Testis (tissue), 3 donors: ENCODE data around the gene NR4A1. TPM values are rescaled to one million over a fixed set of nuclear protein-coding genes. Genes with fewer than 3 reads are reported as not detected.

Experiments
- DNase-seq: peaks from one replicate; pipeline ENCODE4 v3.0.0-alpha.2; 2019
- H3K27ac ChIP-seq, 2 donors: fragments of 200-600 bp; sonication (generic); one replicate each; pipeline ENCODE4 v1.5.1; 2019
- H3K27me3 ChIP-seq: fragments of 200-600 bp; sonication (generic); one replicate; pipeline ENCODE4 v1.5.1; 2019
- H3K36me3 ChIP-seq: fragments of 200-600 bp; sonication (generic); one replicate; pipeline ENCODE4 v1.5.1; 2017; ENCODE audit warnings: low read depth; ENCODE audit errors: missing control alignments
- H3K4me1 ChIP-seq: fragments of 200-600 bp; sonication (generic); one replicate; pipeline ENCODE4 v1.5.1; 2019
- H3K4me3 ChIP-seq, 2 donors: fragments of 200-600 bp; sonication (generic); one replicate each; pipeline ENCODE4 v1.5.1; 2017 to 2019
- H3K9me3 ChIP-seq: fragments of 200-600 bp; sonication (generic); one replicate; pipeline ENCODE4 v1.5.1; 2017
- CTCF ChIP-seq, 3 experiments: fragments of 450-650 bp in 2 of 3; fragments of 200-600 bp in 1 of 3; sonication (generic) in 1 of 3; IDR thresholded peaks; one replicate each; pipeline ENCODE4 v1.5.1; 2016 to 2019; ENCODE audit warnings: antibody characterized with exemption in 3 of 3, mild to moderate bottlenecking in 2 of 3, moderate library complexity in 1 of 3
- POLR2A ChIP-seq: fragments of 450-650 bp; IDR thresholded peaks from one replicate; pipeline ENCODE4 v1.6.1; 2017; ENCODE audit warnings: antibody characterized with exemption, mild to moderate bottlenecking, moderate library complexity
- WGBS, 2 donors: methylation state at CpG; one replicate each; pipeline ENCODE4 v1.1.5; 2018; 5-methylcytosine and 5-hydroxymethylcytosine counted together
- intact Hi-C: fragments of 100-400 bp; cut with DNase I; formaldehyde crosslinking; loops from one replicate; pipeline ENCODE4 v1.15.1; 2023; ENCODE audit warnings: low total_unique reads
- polyA plus RNA-seq: library from polyadenylated mRNA; stranded (reverse); fragments of 350-450 nt; fragmentation: Illumina TruSeq; extraction: RNeasy Lipid Tissue Mini Kit (QIAGEN cat#74804); gene quantifications from one replicate; pipeline ENCODE4 v1.2.3, GENCODE V29; 2014; ENCODE audit warnings: low read depth, low replicate concordance; ENCODE audit not compliant: insufficient read depth
- total RNA-seq, 2 donors: library from RNA; depleted of rRNA; stranded (reverse); fragments of >200 nt; gene quantifications; one replicate each; pipeline ENCODE4 v1.2.3, GENCODE V29; 2016

The NR4A1 gene
- total and polyA plus RNA-seq, 3 donors from 2014 or later: 41.5 to 88.5 (median 55.1) TPM

GRCh38 chr12:52059582-52060497, 8.6 kb downstream of the NR4A1 start:
- no peaks in the 10 kb centered on the region for H3K36me3 ChIP-seq
- no peak overlapping the region for H3K4me3 ChIP-seq
- TF ChIP-seq POLR2A: no peak
- no peak for TF ChIP-seq CTCF (IDR thresholded peaks at IDR 0.05)
- WGBS, 2 donors: 88 to 91% methylated on average over 9 to 12 of the region's 12 CpGs
- peaks cover 45% of the 10 kb centered on the region for H3K4me1 ChIP-seq
- H3K27me3 ChIP-seq: no peaks in the 10 kb centered on the region
- no peak for DNase-seq
- no peaks in the 10 kb centered on the region for H3K9me3 ChIP-seq
- no peak overlapping the region for H3K27ac ChIP-seq
- intact Hi-C loops: no loop called here

DNA sequence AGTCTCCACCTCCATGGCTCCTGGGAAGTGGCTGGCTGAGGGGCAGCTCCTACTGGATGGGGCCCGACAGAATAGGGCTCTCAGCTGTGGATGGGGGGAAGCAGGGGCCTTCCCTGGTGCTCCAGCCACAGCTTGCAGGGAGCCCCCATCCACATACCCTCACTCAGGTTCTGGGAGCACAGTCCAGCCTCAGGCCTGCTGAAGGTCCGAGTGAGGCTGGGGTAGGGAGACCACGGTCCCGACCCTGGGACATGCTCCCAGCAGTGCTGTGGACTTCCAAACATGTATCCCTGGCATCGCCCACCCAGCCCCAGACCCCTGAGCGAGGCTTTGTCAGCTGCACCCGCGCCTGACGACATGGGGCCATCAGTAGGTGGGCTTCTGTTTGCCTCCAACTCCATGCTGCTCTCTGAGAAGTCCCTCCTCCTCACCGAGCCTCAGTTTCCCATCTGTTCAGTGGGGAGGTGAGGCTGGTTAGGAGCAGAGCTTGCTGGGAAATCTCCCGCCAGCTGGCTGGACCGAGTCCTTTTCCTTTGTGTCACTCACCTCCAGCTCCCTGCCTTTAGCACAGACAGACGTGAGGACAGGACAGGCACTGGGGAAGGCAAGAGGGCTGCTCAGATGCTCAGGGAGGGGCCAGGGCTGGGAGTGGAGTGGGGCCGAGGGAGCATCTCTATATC, 9.4 kb downstream of the NR4A1 start:
- intact Hi-C loops: no loop called here
- no peaks in the 10 kb centered on the region for H3K27me3 ChIP-seq
- DNase-seq: no peak
- no peak overlapping the region for H3K27ac ChIP-seq
- no peak overlapping the region for H3K4me3 ChIP-seq
- TF ChIP-seq POLR2A (no peak), CTCF (IDR thresholded peaks at IDR 0.05) (no peak)
- H3K9me3 ChIP-seq: no peaks in the 10 kb centered on the region
- no peaks in the 10 kb centered on the region for H3K36me3 ChIP-seq
- 85 to 86% methylated on average over 12 to 14 of the region's 14 CpGs for WGBS, 2 donors
- peaks cover 43% of the 10 kb centered on the region for H3K4me1 ChIP-seq

DNA sequence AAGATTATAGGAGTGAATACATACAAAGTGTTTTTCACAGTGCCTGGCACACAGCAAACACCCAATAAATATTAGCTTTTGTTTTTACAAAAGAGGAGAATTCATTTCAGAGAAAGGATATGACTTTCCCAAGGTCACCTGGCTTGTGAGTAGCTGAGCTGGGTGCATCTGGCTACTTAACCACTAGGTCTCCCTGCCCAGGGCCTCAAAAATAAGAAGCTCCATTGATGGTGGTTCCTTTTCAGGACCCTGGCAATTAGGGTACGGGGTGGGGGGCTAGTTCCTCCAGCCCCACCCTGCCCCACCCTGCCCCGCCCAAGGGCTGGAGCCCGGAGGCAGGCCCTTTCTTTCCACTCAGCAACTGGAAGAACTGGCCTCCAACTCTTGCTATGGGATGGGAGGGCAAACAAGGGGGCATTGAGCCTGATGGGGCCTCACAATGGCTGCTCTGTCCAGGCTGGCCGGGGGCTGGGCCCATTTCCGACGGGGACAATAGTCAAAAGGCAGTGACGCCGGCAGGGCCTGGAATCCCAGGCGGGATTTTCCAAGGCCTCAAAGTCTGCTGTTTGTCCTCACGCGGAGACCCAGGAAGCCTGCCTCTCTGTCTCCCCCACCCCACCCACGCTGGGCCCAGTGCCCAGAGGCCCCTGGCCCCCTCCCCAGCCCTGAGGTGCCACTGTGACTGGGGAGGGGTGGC, 10.4 kb downstream of the NR4A1 start:
- peaks cover 38% of the 10 kb centered on the region for H3K4me1 ChIP-seq
- H3K36me3 ChIP-seq: no peaks in the 10 kb centered on the region
- H3K9me3 ChIP-seq: no peaks in the 10 kb centered on the region
- TF ChIP-seq POLR2A (no peak), CTCF (IDR thresholded peaks at IDR 0.05) (no peak)
- no peak overlapping the region for H3K4me3 ChIP-seq
- DNase-seq: peak; percentile 47
- WGBS, 2 donors: 78 to 81% methylated on average over 3 to 10 of the region's 12 CpGs
- no peaks in the 10 kb centered on the region for H3K27me3 ChIP-seq
- peak overlapping the region; percentile 81 to 92 for H3K27ac ChIP-seq
- intact Hi-C loops: no loop called here

DNA sequence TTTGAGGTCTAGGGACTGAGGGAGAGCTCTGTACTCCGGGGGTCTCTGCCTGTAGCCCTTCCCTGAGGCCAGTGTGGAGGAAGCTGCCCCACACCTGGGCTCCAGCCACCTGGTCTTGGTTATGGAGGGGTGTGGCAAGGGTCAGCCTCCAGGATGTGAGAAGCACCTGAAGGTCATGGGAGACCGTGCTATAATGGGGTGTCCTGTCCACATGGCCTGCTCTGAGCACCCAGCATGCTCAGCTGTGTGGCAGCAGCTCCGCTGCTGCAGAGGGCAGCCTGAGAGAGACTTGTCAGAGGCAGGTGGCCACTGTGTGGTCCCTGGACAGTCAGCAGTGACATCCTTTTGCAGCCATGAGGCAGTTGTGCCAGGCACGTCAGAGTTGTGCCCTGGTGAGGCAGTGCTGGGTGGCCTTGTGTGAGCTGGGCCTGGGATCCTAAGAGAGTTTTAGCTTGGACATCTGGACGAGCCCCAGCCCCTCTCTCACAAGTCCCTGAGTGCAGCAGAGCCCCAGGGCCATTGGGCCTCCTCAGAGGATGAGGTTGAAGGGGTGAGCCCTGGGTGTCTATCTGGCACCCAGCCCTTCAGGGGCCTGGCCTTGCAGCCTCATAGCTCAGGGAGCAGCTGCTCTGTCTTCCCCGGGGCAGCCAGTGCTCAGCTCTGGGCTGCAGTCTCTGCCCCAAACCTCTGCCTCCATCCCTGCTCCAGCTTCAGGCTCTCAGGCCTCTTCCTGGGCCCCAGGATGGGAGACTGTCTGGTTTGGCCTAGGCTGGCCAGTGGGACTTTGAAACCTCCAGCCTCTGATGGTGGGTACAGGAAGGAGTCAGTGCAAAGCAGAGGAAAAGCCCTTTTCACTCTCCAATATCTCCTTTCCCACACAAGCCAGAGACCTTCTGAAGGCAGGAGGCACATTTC, 11.2 kb downstream of the NR4A1 start:
- Histone ChIP-seq H3K9me3 (no peaks in the 10 kb centered on the region), H3K27me3 (no peaks in the 10 kb centered on the region), H3K4me1 (peaks cover 35% of the 10 kb centered on the region), H3K27ac (peak overlapping the region; percentile 81 to 92), H3K4me3 (no peak overlapping the region), H3K36me3 (no peaks in the 10 kb centered on the region)
- no peak for DNase-seq
- 50 to 63% methylated on average over 3 to 6 of the region's 6 CpGs for WGBS, 2 donors
- TF ChIP-seq POLR2A (no peak), CTCF (IDR thresholded peaks at IDR 0.05) (no peak)
- intact Hi-C loops: no loop called here
